Tibial artery (tissue), 4 donors: ENCODE measurements around the gene GPC6.

Experiments used
- DNase-seq, 2 donors: peaks; one replicate each; pipeline ENCODE4 v3.0.0-alpha.2; 2019
- H3K27ac ChIP-seq, 2 donors: fragments of 200-600 bp; sonication (generic) in 1 of 2; 1 replicate in 1 of 2; 2 replicates in 1 of 2; pipeline ENCODE4 v1.5.1; 2018 to 2019; ENCODE audit warnings: mild to moderate bottlenecking in 1 of 2
- H3K27me3 ChIP-seq, 2 donors: fragments of 200-600 bp; sonication (generic) in 1 of 2; one replicate each; pipeline versions ENCODE4 v1.5.1 to v1.6.0; 2016 to 2019
- H3K36me3 ChIP-seq, 3 donors: fragments of 200-600 bp; sonication (generic) in 2 of 3; one replicate each; pipeline ENCODE4 v1.5.1; 2016 to 2019; ENCODE audit warnings: mild to moderate bottlenecking in 2 of 3
- H3K4me1 ChIP-seq, 4 donors: fragments of 200-600 bp; sonication (generic) in 2 of 4; 1 replicate in 3 of 4; 2 replicates in 1 of 4; pipeline ENCODE4 v1.5.1; 2016 to 2019
- H3K4me3 ChIP-seq, 2 donors: fragments of 200-600 bp; sonication (generic) in 1 of 2; 1 replicate in 1 of 2; 2 replicates in 1 of 2; pipeline ENCODE4 v1.5.1; 2018 to 2019; ENCODE audit warnings: mild to moderate bottlenecking in 2 of 2
- H3K9me3 ChIP-seq, 3 donors: fragments of 200-600 bp; sonication (generic) in 1 of 3; one replicate each; pipeline ENCODE4 v1.5.1; 2016 to 2019
- CTCF ChIP-seq, 2 experiments: fragments of 200-600 bp in 1 of 2; fragments of 450-650 bp in 1 of 2; IDR thresholded peaks; one replicate each; pipeline ENCODE4 v1.5.1; 2017 to 2019; ENCODE audit warnings: antibody characterized with exemption in 2 of 2, mild to moderate bottlenecking in 1 of 2, moderate library complexity in 1 of 2
- intact Hi-C: fragments of 100-400 bp; cut with DNase I; formaldehyde crosslinking; loops from one replicate; pipeline ENCODE4 v1.15.0; 2023; ENCODE audit warnings: low total_unique reads

GPC6 gene

GRCh38 chr13:93226623-93227279 is at the start of gene GPC6:
TSS of gene GPC6 (plus strand) at chr13:93226807.
- Histone ChIP-seq H3K4me3 (peak within 1 kb of the TSS; percentile 78 to 89), H3K9me3 (no peaks in the 10 kb centered on the region), H3K27ac (peak within 1 kb of the TSS; percentile 88 to 99), H3K4me1 (peaks cover 0 to 32% (median 11%) of the 10 kb centered on the region in 4 donors), H3K27me3 (no peaks in the 10 kb centered on the region), H3K36me3 (no peaks in the 10 kb centered on the region)
- DNase-seq = peak in 1 of 2 donors; percentile 78
- no peak for TF ChIP-seq CTCF (IDR thresholded peaks at IDR 0.05)
- intact Hi-C loops = no loop called here

GRCh38 chr13:93180356-93180969 is 46.1 kb upstream of the GPC6 start:
- Histone ChIP-seq H3K9me3 (no peaks in the 10 kb centered on the region), H3K4me3 (no peak overlapping the region), H3K4me1 (no peaks in the 10 kb centered on the region), H3K27ac (no peak overlapping the region), H3K36me3 (no peaks in the 10 kb centered on the region), H3K27me3 (no peaks in the 10 kb centered on the region)
- intact Hi-C loops = no loop called here
- DNase-seq = no peak
- no peak for TF ChIP-seq CTCF (IDR thresholded peaks at IDR 0.05)

- Histone ChIP-seq H3K4me1 (no peaks in the 10 kb centered on the region), H3K4me3 (no peak overlapping the region), H3K9me3 (no peaks in the 10 kb centered on the region), H3K27me3 (no peaks in the 10 kb centered on the region), H3K27ac (no peak overlapping the region), H3K36me3 (no peaks in the 10 kb centered on the region)
- DNase-seq = no peak
- intact Hi-C loops = no loop called here
- no peak for TF ChIP-seq CTCF (IDR thresholded peaks at IDR 0.05)
Observed at GRCh38 chr13:93182406-93182805, 44.2 kb upstream of the GPC6 start.

GRCh38 chr13:93183302-93183701 is 43.3 kb upstream of the GPC6 start:
- H3K27ac ChIP-seq = no peak overlapping the region
- H3K4me3 ChIP-seq = no peak overlapping the region
- no peaks in the 10 kb centered on the region for H3K36me3 ChIP-seq
- no peak for DNase-seq
- H3K27me3 ChIP-seq = no peaks in the 10 kb centered on the region
- intact Hi-C loops = no loop called here
- no peak for TF ChIP-seq CTCF (IDR thresholded peaks at IDR 0.05)
- H3K4me1 ChIP-seq = no peaks in the 10 kb centered on the region
- H3K9me3 ChIP-seq = no peaks in the 10 kb centered on the region

GRCh38 chr13:93190006-93190405 is 36.6 kb upstream of the GPC6 start:
- no peak overlapping the region for H3K27ac ChIP-seq
- H3K9me3 ChIP-seq = no peaks in the 10 kb centered on the region
- H3K27me3 ChIP-seq = no peaks in the 10 kb centered on the region
- H3K4me1 ChIP-seq = no peaks in the 10 kb centered on the region
- no peak overlapping the region for H3K4me3 ChIP-seq
- no peaks in the 10 kb centered on the region for H3K36me3 ChIP-seq
- intact Hi-C loops = no loop called here
- DNase-seq = no peak
- TF ChIP-seq CTCF (IDR thresholded peaks at IDR 0.05) = no peak
